Stimulated activated CD8-positive, alpha-beta memory T cell treated with anti-CD3 and anti-CD28 coated beads, Interleukin-4, amount 100 ng/mL, for 4 hours (primary cell): ENCODE results near the gene CXCR2.

Experiments
- DNase-seq, 2 donors: peaks; one replicate each; pipeline ENCODE4 v3.0.0-alpha.2; 2020; ENCODE audit warnings: low read depth in 2 of 2, low spot score in 1 of 2

CXCR2 gene

GRCh38 chr2:218180467-218181114 is 54.8 kb downstream of the CXCR2 start:
- DNase-seq: no peak

- DNase-seq: no peak
Observed at GRCh38 chr2:218184331-218184730, 58.5 kb downstream of the CXCR2 start.

DNA sequence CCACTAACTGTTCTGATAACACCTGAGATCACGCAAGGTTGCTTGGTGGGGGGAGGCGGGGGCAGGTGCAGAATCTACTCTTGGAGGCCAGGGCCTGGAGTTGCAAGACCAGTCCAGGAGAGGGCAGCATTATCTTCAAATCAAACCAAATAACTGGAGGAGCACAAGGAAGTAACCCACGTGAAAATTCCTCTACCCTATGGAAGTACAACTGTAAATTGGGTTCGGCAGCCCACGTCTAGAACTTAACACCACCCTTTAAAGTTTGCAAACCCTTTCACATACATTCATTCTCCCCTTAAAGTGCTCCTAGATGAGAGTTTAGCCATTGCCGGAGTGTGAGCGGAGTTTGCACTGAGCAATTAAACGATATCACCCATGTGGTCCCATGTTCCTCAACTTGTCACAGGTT is 60.5 kb downstream of the CXCR2 start:
- DNase-seq: peak; percentile 33 to 51
